ENCODE results near the gene HLA-F.

- TF ChIP-seq CTCF (conservative IDR thresholded peaks at IDR 0.05): no peak
- peak; percentile 26; the same call in 1 of the 2 replicates for TF ChIP-seq ZFX (IDR thresholded peaks at IDR 0.05)
These were observed 25.4 kb downstream of the HLA-F start for GRCh38 chr6:29748391-29749307.
